GM19238 (cell line): ENCODE measurements around the gene ATG14.
"Not testable (repeated sequence)": the region's sequence is repeated elsewhere in the genome, so short reads cannot be mapped to it uniquely, and the experiment has no call there.

Experiments
- DNase-seq: peaks from one replicate; pipeline ENCODE4 v3.0.0; 2011; ENCODE audit warnings: low spot score; ENCODE audit not compliant: insufficient read length

ATG14 gene

GRCh38 chr14:55351111-55351510 lies 60.5 kb downstream of the ATG14 start:
- no peak for DNase-seq

GRCh38 chr14:55350461-55350860 lies 61.2 kb downstream of the ATG14 start:
- DNase-seq, result no peak

GRCh38 chr14:55349565-55349964 lies 62.1 kb downstream of the ATG14 start:
- DNase-seq, result no peak

- DNase-seq, result no peak
Measured at GRCh38 chr14:55348766-55349453, 62.7 kb downstream of the ATG14 start.

- no peak for DNase-seq
Measured at GRCh38 chr14:55347748-55348147, 63.9 kb downstream of the ATG14 start.

GRCh38 chr14:55347040-55347439 lies 64.6 kb downstream of the ATG14 start:
- DNase-seq, result no peak

GRCh38 chr14:55344582-55345163 lies 67.0 kb downstream of the ATG14 start:
- DNase-seq, result not testable (repeated sequence)

GRCh38 chr14:55341781-55342180 lies 69.8 kb downstream of the ATG14 start:
- DNase-seq, result no peak

- no peak for DNase-seq
Measured at GRCh38 chr14:55340482-55340881, 71.1 kb downstream of the ATG14 start.

- no peak for DNase-seq
Measured at GRCh38 chr14:55339770-55340169, 71.9 kb downstream of the ATG14 start.

GRCh38 chr14:55336691-55337090 lies 74.9 kb downstream of the ATG14 start:
- no peak for DNase-seq

GRCh38 chr14:55336162-55336561 lies 75.5 kb downstream of the ATG14 start:
- DNase-seq, result no peak

- no peak for DNase-seq
Measured at GRCh38 chr14:55333711-55334485, 77.7 kb downstream of the ATG14 start.

- DNase-seq, result no peak
Measured at GRCh38 chr14:55332654-55333570, 78.7 kb downstream of the ATG14 start.

- DNase-seq, result no peak
Measured at GRCh38 chr14:55329999-55330710, 81.5 kb downstream of the ATG14 start.

- DNase-seq, result no peak
Measured at GRCh38 chr14:55328317-55328716, 83.3 kb downstream of the ATG14 start.

- no peak for DNase-seq
Measured at GRCh38 chr14:55327179-55327578, 84.5 kb downstream of the ATG14 start.

- no peak for DNase-seq
Measured at GRCh38 chr14:55324812-55325211, 86.8 kb downstream of the ATG14 start.

GRCh38 chr14:55323910-55324309 lies 87.7 kb downstream of the ATG14 start:
- DNase-seq, result no peak

GRCh38 chr14:55318694-55319093 lies 92.9 kb downstream of the ATG14 start:
- DNase-seq, result no peak
